ENCODE measurements around the gene RAB20. TPM values are rescaled to one million over a fixed set of nuclear protein-coding genes. Genes with fewer than 3 reads are reported as not detected.

RAB20 gene
- total and polyA plus RNA-seq, 2 experiments from 2014 or later: 2.7 to 6.4 TPM

- Histone ChIP-seq H3K4me3 (no peak overlapping the region), H3K9ac (no peak overlapping the region), H3K27me3 (replicated peaks; ENCODE audit: insufficient read depth) (no peaks in the 10 kb centered on the region), H4K20me1 (ENCODE audit: insufficient read depth) (no peaks in the 10 kb centered on the region), H3K9me2 (ENCODE audit: insufficient read depth) (no peaks in the 10 kb centered on the region), H3F3A (ENCODE audit: insufficient read depth) (no peaks in the 10 kb centered on the region), H3K9me3 (ENCODE audit: low read depth) (no peaks in the 10 kb centered on the region), H2AFZ (no peak overlapping the region), H3K36me3 (ENCODE audit: low read depth) (no peaks in the 10 kb centered on the region), H3K4me2 (ENCODE audit: unreplicated experiment) (no peak overlapping the region), H3K4me1 (ENCODE audit: insufficient read depth) (no peaks in the 10 kb centered on the region), H3K79me2 (ENCODE audit: insufficient read depth) (no peaks in the 10 kb centered on the region), H3K27ac (no peak overlapping the region)
- DNase-seq: no peak
- in situ Hi-C loops (cut with MboI): no loop called here
- 93 to 94% methylated on average over 9 of the region's 9 CpGs for WGBS, 2 experiments (ENCODE audit: low coverage in 1 of 2, low lambda C conversion rate in 2 of 2, missing lambda C conversion rate in 2 of 2)
- TF ChIP-seq EZH2 (IDR thresholded peaks at IDR 0.05; ENCODE audit: insufficient read depth, poor library complexity, severe bottlenecking): no peak
- no peak for TF ChIP-seq EZH2phosphoT487 (IDR thresholded peaks at IDR 0.05; ENCODE audit: insufficient read depth, low read depth)
These were observed 8.8 kb downstream of the RAB20 start for GRCh38 chr13:110552767-110553166.

- in situ Hi-C loops (cut with MboI): no loop called here
- Histone ChIP-seq H3K9me3 (ENCODE audit: low read depth) (no peaks in the 10 kb centered on the region), H3K79me2 (ENCODE audit: insufficient read depth) (no peaks in the 10 kb centered on the region), H3K27me3 (replicated peaks; ENCODE audit: insufficient read depth) (no peaks in the 10 kb centered on the region), H3K27ac (no peak overlapping the region), H3K9me2 (ENCODE audit: insufficient read depth) (no peaks in the 10 kb centered on the region), H3K36me3 (ENCODE audit: low read depth) (no peaks in the 10 kb centered on the region), H3F3A (ENCODE audit: insufficient read depth) (no peaks in the 10 kb centered on the region), H3K4me2 (ENCODE audit: unreplicated experiment) (no peak overlapping the region), H3K4me3 (no peak overlapping the region), H3K4me1 (ENCODE audit: insufficient read depth) (no peaks in the 10 kb centered on the region), H2AFZ (no peak overlapping the region), H4K20me1 (ENCODE audit: insufficient read depth) (no peaks in the 10 kb centered on the region), H3K9ac (no peak overlapping the region)
- TF ChIP-seq EZH2phosphoT487 (IDR thresholded peaks at IDR 0.05; ENCODE audit: insufficient read depth, low read depth) (no peak), EZH2 (IDR thresholded peaks at IDR 0.05; ENCODE audit: insufficient read depth, poor library complexity, severe bottlenecking) (no peak)
- DNase-seq: no peak
- WGBS, 2 experiments (ENCODE audit: low coverage in 1 of 2, low lambda C conversion rate in 2 of 2, missing lambda C conversion rate in 2 of 2): 82 to 85% methylated on average over 11 of the region's 11 CpGs
These were observed 10.2 kb downstream of the RAB20 start for GRCh38 chr13:110551284-110551683.

GRCh38 chr13:110549795-110550160 is 11.7 kb downstream of the RAB20 start:
- no peak for TF ChIP-seq EZH2phosphoT487 (IDR thresholded peaks at IDR 0.05; ENCODE audit: insufficient read depth, low read depth)
- TF ChIP-seq EZH2 (IDR thresholded peaks at IDR 0.05; ENCODE audit: insufficient read depth, poor library complexity, severe bottlenecking): no peak
- in situ Hi-C loops (cut with MboI): no loop called here
- Histone ChIP-seq H3F3A (ENCODE audit: insufficient read depth) (no peaks in the 10 kb centered on the region; the same call in 1 of the 2 replicates), H4K20me1 (ENCODE audit: insufficient read depth) (no peaks in the 10 kb centered on the region), H3K9me3 (ENCODE audit: low read depth) (no peaks in the 10 kb centered on the region), H3K9ac (no peak overlapping the region), H3K27ac (no peak overlapping the region), H3K36me3 (ENCODE audit: low read depth) (no peaks in the 10 kb centered on the region), H3K4me2 (ENCODE audit: unreplicated experiment) (no peak overlapping the region), H3K9me2 (ENCODE audit: insufficient read depth) (no peaks in the 10 kb centered on the region), H3K79me2 (ENCODE audit: insufficient read depth) (no peaks in the 10 kb centered on the region), H3K4me1 (ENCODE audit: insufficient read depth) (no peaks in the 10 kb centered on the region), H3K27me3 (replicated peaks; ENCODE audit: insufficient read depth) (no peaks in the 10 kb centered on the region), H3K4me3 (no peak overlapping the region), H2AFZ (no peak overlapping the region)
- WGBS, 2 experiments (ENCODE audit: low coverage in 1 of 2, low lambda C conversion rate in 2 of 2, missing lambda C conversion rate in 2 of 2): 94% methylated on average over 11 of the region's 11 CpGs
- no peak for DNase-seq

- TF ChIP-seq EZH2 (IDR thresholded peaks at IDR 0.05; ENCODE audit: insufficient read depth, poor library complexity, severe bottlenecking): no peak
- TF ChIP-seq EZH2phosphoT487 (IDR thresholded peaks at IDR 0.05; ENCODE audit: insufficient read depth, low read depth): no peak
- Histone ChIP-seq H3K79me2 (ENCODE audit: insufficient read depth) (no peaks in the 10 kb centered on the region), H3K9me3 (ENCODE audit: low read depth) (no peaks in the 10 kb centered on the region), H3K4me1 (ENCODE audit: insufficient read depth) (no peaks in the 10 kb centered on the region), H3K27me3 (replicated peaks; ENCODE audit: insufficient read depth) (no peaks in the 10 kb centered on the region), H3K4me2 (ENCODE audit: unreplicated experiment) (no peak overlapping the region), H3K4me3 (no peak overlapping the region), H3F3A (ENCODE audit: insufficient read depth) (no peaks in the 10 kb centered on the region; the same call in 1 of the 2 replicates), H3K9ac (no peak overlapping the region), H3K27ac (no peak overlapping the region), H2AFZ (no peak overlapping the region), H3K9me2 (ENCODE audit: insufficient read depth) (no peaks in the 10 kb centered on the region), H3K36me3 (ENCODE audit: low read depth) (no peaks in the 10 kb centered on the region), H4K20me1 (ENCODE audit: insufficient read depth) (no peaks in the 10 kb centered on the region)
- in situ Hi-C loops (cut with MboI): no loop called here
- WGBS, 2 experiments (ENCODE audit: low coverage in 1 of 2, low lambda C conversion rate in 2 of 2, missing lambda C conversion rate in 2 of 2): 73 to 78% methylated on average over 7 of the region's 7 CpGs
- DNase-seq: no peak
These were observed 12.4 kb downstream of the RAB20 start for GRCh38 chr13:110548891-110549794.
